HepG2 (cell line): ENCODE measurements around the gene TSC22D3. TPM values are rescaled to one million over a fixed set of nuclear protein-coding genes. Genes with fewer than 3 reads are reported as not detected.

ENCODE experiments used
- ATAC-seq: fragments of 200-7000 bp; cut with Tn5 transposase; 3 replicates; pipeline ENCODE4 v1.9.1; 2020; ENCODE audit warnings: mild to moderate bottlenecking, moderate library complexity
- BruUV-seq: library from RNA; stranded (reverse); fragments of 400-500 nt; replicated peaks from 2 replicates; lab custom pipeline; 2021; lab: Mats Ljungman, UMichigan
- CTCF ChIA-PET: fragments of 300-600 bp; formaldehyde crosslinking; extraction: SDS; loops from one replicate; lab custom pipeline; 2021; ENCODE audit warnings: low total read pairs, inconsistent platforms, low intra/inter-chr PET ratio; lab: Yijun Ruan, JAX
- POLR2A ChIA-PET: fragments of 350-600 bp; sonication (Branson Sonifier 250); formaldehyde crosslinking; loops from one replicate; lab custom pipeline; 2020; ENCODE audit warnings: antibody characterized with exemption, inconsistent platforms; lab: Yijun Ruan, JAX
- DNase-seq: peaks from one replicate; pipeline ENCODE4 v3.0.0-alpha.2; 2015; ENCODE audit warnings: low spot score
- FAIRE-seq: peaks from 3 replicates; lab custom pipeline; 2011; peaks lifted over from hg19 to GRCh38; lab: Jason Lieb, UNC
- H2AFZ ChIP-seq: one replicate; pipeline ENCODE4 v1.6.1; 2011; ENCODE audit warnings: low read length, inconsistent platforms
- H3K27ac ChIP-seq: fragments of 300-600 bp; 3 replicates; pipeline ENCODE4 v1.8.0; 2011; ENCODE audit warnings: mixed run types, mild to moderate bottlenecking, mixed read lengths, low read length, inconsistent platforms; ENCODE audit not compliant: insufficient read depth; ENCODE audit errors: extremely low read length
- H3K27me3 ChIP-seq, 2 experiments: fragments of 200-600 bp in 1 of 2; 2 replicates in 1 of 2; 3 replicates in 1 of 2; pipeline versions ENCODE4 v1.6.0 to v1.8.0; 2011; ENCODE audit warnings: low read length in 2 of 2, mild to moderate bottlenecking in 2 of 2, moderate library complexity in 2 of 2, inconsistent platforms in 1 of 2; ENCODE audit not compliant: insufficient read depth in 2 of 2, control insufficient read depth in 1 of 2
- H3K36me3 ChIP-seq, 2 experiments: fragments of 200-600 bp in 1 of 2; replicated peaks in 1 of 2; 2 replicates in 1 of 2; 3 replicates in 1 of 2; pipeline versions ENCODE4 v1.5.1 to v1.8.0; 2011; ENCODE audit warnings: low read length in 2 of 2, inconsistent platforms in 1 of 2; ENCODE audit not compliant: insufficient read depth in 2 of 2, control insufficient read depth in 1 of 2
- H3K4me1 ChIP-seq: 2 replicates; pipeline ENCODE4 v1.5.1; 2012; ENCODE audit warnings: low read length, inconsistent platforms; ENCODE audit not compliant: insufficient read depth
- H3K4me2 ChIP-seq: 2 replicates; pipeline ENCODE4 v1.6.0; 2011; ENCODE audit warnings: low read depth, low read length, inconsistent platforms
- H3K4me3 ChIP-seq, 3 experiments: fragments of 200-600 bp in 1 of 3; sonication (generic), shearing (Covaris generic) in 1 of 3; replicated peaks in 1 of 3; 2 replicates each; pipeline ENCODE4 v1.5.1; 2011 to 2016; ENCODE audit warnings: low read length in 3 of 3, inconsistent platforms in 2 of 3, low read depth in 2 of 3, mild to moderate bottlenecking in 2 of 3, control low read depth in 1 of 3, mixed read lengths in 1 of 3; ENCODE audit not compliant: insufficient read depth in 1 of 3
- H3K79me2 ChIP-seq: one replicate; pipeline ENCODE4 v1.6.1; 2011; ENCODE audit warnings: low read length, inconsistent platforms; ENCODE audit not compliant: insufficient read depth
- H3K9ac ChIP-seq: 2 replicates; pipeline ENCODE4 v1.6.0; 2011; ENCODE audit warnings: mild to moderate bottlenecking, low read depth, low read length, inconsistent platforms; ENCODE audit not compliant: insufficient read depth
- H3K9me3 ChIP-seq: 2 replicates; pipeline ENCODE4 v1.5.1; 2012; ENCODE audit warnings: mild to moderate bottlenecking, low read length
- H4K20me1 ChIP-seq: 2 replicates; pipeline ENCODE4 v1.6.0; 2011; ENCODE audit warnings: inconsistent platforms, mild to moderate bottlenecking, low read length, moderate library complexity; ENCODE audit not compliant: insufficient read depth
- JUN ChIP-seq: sonication (generic); formaldehyde crosslinking; IDR thresholded peaks from 2 replicates; pipeline ENCODE4 v1.4.0; 2020; ENCODE audit warnings: mild to moderate bottlenecking, missing genetic modification reagents
- SUZ12 ChIP-seq: fragments of 150-350 bp; IDR thresholded peaks from 2 replicates; pipeline ENCODE4 v1.6.1; 2014; ENCODE audit warnings: low read depth, low read length
- TOE1 ChIP-seq: sonication (generic); formaldehyde crosslinking; IDR thresholded peaks from 2 replicates; pipeline ENCODE4 v1.4.0; 2020; ENCODE audit warnings: mild to moderate bottlenecking, missing genetic modification reagents
- ZNF552 ChIP-seq: sonication (generic); formaldehyde crosslinking; IDR thresholded peaks from 2 replicates; pipeline ENCODE4 v1.9.0; 2022; ENCODE audit warnings: missing genetic modification reagents, mild to moderate bottlenecking, borderline replicate concordance
- ZNF841 ChIP-seq: sonication (generic); formaldehyde crosslinking; IDR thresholded peaks from 2 replicates; pipeline ENCODE4 v1.8.1; 2023; ENCODE audit warnings: missing genetic modification reagents, borderline replicate concordance
- WGBS: methylation state at CpG from one replicate; pipeline ENCODE4 v1.1.6; 2017; ENCODE audit warnings: low lambda C conversion rate; 5-methylcytosine and 5-hydroxymethylcytosine counted together
- in situ Hi-C: cut with HindIII; loops from 2 replicates; pipeline ENCODE4 v1.10.0; 2017; ENCODE audit warnings: low pct_unique_long_range_greater_than_20kb; ENCODE audit not compliant: extremely low pct_ligation_motif_present
- intact Hi-C: fragments of 100-400 bp; cut with micrococcal nuclease; formaldehyde crosslinking; loops from one replicate; pipeline ENCODE4 v1.10.0; 2022; ENCODE audit not compliant: unreplicated experiment
- polyA plus RNA-seq, 8 experiments: library from polyadenylated mRNA; depleted of rRNA in 3 of 8; stranded (reverse) in 7 of 8; unstranded in 1 of 8; fragments of >200 nt; fragmentation: Illumina TruSeq in 4 of 8; extraction: Trizol in 4 of 8; gene quantifications; 2 replicates each; pipeline versions ENCODE4 v1.2.1 to v1.2.3, GENCODE V29; 2011 to 2016; ENCODE audit warnings: low read depth in 4 of 8, missing spikeins in 1 of 8, mixed read lengths in 1 of 8; ENCODE audit not compliant: insufficient read depth in 1 of 8
- total RNA-seq, 5 experiments: library from RNA; depleted of rRNA; stranded (reverse); fragments of >200 nt; fragmentation: Illumina TruSeq; extraction: Trizol; gene quantifications; 2 replicates each; pipeline ENCODE4 v1.2.3, GENCODE V29; 2016; ENCODE audit warnings: low read depth in 1 of 5
- TF ChIP-seq, protein P1 (sequence below): sonication (generic); formaldehyde crosslinking; IDR thresholded peaks from 2 replicates; pipeline ENCODE4 v1.5.0; 2020; ENCODE audit warnings: missing genetic modification reagents
- TF ChIP-seq, protein P2 (sequence below): sonication (generic); formaldehyde crosslinking; IDR thresholded peaks from 2 replicates; pipeline ENCODE4 v1.4.0; 2020; ENCODE audit warnings: missing genetic modification reagents, borderline replicate concordance

TSC22D3 gene
- total and polyA plus RNA-seq, 2 of the 13 experiments (the other 11 are each of a cell fraction or from before 2014, with no cell fraction given): 0.82 to 1.5 TPM

DNA sequence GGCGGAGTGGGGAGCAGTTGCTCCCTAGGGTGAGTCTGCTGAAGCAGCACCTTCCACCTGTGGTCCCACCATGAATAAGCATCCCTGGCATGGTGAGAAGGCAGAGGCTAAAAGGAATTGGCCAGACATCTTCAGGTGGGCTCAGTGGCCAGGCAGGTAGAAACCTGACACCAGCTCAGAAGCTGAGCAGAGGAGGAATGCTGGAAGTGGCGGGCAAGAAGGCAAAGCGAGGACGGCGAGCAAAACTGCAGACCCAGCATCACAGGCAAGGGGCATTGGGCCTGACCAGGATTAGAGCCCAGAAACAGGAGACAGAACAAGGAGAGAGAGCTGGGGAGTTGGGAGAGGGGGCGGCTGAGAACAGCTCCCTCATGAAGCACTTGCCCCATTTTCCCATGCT is 25.3 kb downstream of the TSC22D3 start:
- no peak for FAIRE-seq
- DNase-seq: no peak
- intact Hi-C loops (no loop called here), in situ Hi-C loops (no loop called here)
- H3K79me2 ChIP-seq: no peaks in the 10 kb centered on the region
- no peak overlapping the region for H3K4me3 ChIP-seq
- H3K9ac ChIP-seq: no peak overlapping the region
- POLR2A ChIA-PET: no interaction called here
- no peaks in the 10 kb centered on the region for H3K36me3 ChIP-seq
- H3K27ac ChIP-seq: no peak overlapping the region
- no peaks in the 10 kb centered on the region for H3K4me1 ChIP-seq
- H3K4me2 ChIP-seq: no peak overlapping the region
- no peak overlapping the region for H2AFZ ChIP-seq
- 64% methylated on average over 4 of the region's 6 CpGs for WGBS
- no peaks in the 10 kb centered on the region for H3K9me3 ChIP-seq
- no peak for TF ChIP-seq ZNF841 (CRISPR knock-in tag)
- TF ChIP-seq, protein P1, sequence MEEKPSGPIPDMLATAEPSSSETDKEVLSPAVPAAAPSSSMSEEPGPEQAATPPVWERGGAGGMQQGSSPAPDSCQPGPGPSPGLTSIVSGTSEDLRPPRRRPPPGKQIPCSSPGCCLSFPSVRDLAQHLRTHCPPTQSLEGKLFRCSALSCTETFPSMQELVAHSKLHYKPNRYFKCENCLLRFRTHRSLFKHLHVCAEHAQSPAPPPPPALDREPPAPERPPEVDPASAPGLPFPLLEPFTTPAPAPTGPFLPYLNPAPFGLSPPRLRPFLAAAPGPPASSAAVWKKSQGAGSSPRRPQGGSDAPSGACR (CRISPR knock-in tag): no peak
- TF ChIP-seq, all 625 proteins: peak for 0
- no peaks in the 10 kb centered on the region for H3K27me3 ChIP-seq
- ATAC-seq: no peak
- CTCF ChIA-PET: no interaction called here
- no peaks in the 10 kb centered on the region for H4K20me1 ChIP-seq
- BruUV-seq: no TSS peak

DNA sequence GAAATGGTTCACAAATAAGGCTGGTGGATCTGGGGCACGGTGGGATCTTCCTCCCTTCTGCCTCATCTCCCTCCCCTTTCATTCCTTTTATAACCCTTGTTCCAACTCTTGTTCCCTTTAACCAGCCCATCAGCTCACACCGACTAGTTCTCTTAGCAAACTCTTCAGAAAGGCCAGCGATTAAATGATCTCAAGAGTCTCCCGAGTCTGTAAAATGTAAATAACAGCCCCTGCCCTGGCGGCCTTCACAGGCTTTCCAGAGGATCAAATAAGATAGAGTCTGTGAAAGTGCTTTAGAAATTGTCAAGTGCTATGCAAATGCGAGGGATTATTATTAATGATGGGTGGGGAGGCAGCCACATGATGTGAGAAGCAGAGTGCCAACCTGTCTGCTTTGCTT is 27.1 kb downstream of the TSC22D3 start:
- Histone ChIP-seq H3K4me1 (peaks cover under 1% of the 10 kb centered on the region; the same call in 1 of the 2 replicates), H3K27ac (no peak overlapping the region), H4K20me1 (no peaks in the 10 kb centered on the region), H3K79me2 (no peaks in the 10 kb centered on the region), H3K36me3 (no peaks in the 10 kb centered on the region), H3K9me3 (no peaks in the 10 kb centered on the region), H3K4me2 (no peak overlapping the region), H3K9ac (no peak overlapping the region), H2AFZ (no peak overlapping the region), H3K4me3 (no peak overlapping the region), H3K27me3 (no peaks in the 10 kb centered on the region)
- no peak for FAIRE-seq
- no peak for DNase-seq
- in situ Hi-C loops: no loop called here
- CTCF ChIA-PET: no interaction called here
- POLR2A ChIA-PET: no interaction called here
- no peak for ATAC-seq
- 4% methylated on average over 6 of the region's 6 CpGs for WGBS
- no TSS peak for BruUV-seq
- intact Hi-C loops: no loop called here
- TF ChIP-seq TOE1 (no peak), JUN (CRISPR knock-in tag) (no peak), SUZ12 (no peak), ZNF552 (CRISPR knock-in tag) (no peak)
- TF ChIP-seq, protein P2, sequence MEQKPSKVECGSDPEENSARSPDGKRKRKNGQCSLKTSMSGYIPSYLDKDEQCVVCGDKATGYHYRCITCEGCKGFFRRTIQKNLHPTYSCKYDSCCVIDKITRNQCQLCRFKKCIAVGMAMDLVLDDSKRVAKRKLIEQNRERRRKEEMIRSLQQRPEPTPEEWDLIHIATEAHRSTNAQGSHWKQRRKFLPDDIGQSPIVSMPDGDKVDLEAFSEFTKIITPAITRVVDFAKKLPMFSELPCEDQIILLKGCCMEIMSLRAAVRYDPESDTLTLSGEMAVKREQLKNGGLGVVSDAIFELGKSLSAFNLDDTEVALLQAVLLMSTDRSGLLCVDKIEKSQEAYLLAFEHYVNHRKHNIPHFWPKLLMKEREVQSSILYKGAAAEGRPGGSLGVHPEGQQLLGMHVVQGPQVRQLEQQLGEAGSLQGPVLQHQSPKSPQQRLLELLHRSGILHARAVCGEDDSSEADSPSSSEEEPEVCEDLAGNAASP (CRISPR knock-in tag): no peak
